ENCODE results near the gene BCAS3.

GRCh38 chr17:61431594-61432311 lies 754.1 kb downstream of the BCAS3 start:
- TF ChIP-seq TAF1 (IDR thresholded peaks at IDR 0.05; ENCODE audit: borderline replicate concordance, low read depth, low read length) (no peak), POLR2AphosphoS5 (IDR thresholded peaks at IDR 0.05; ENCODE audit: low read depth, low read length) (no peak)
